WTC11 (cell line): ENCODE data around the gene MBD2. TPM values are rescaled to one million over a fixed set of nuclear protein-coding genes. Genes with fewer than 3 reads are reported as not detected.
"Not testable (repeated sequence)": the region's sequence is repeated elsewhere in the genome, so short reads cannot be mapped to it uniquely, and the experiment has no call there.

ENCODE experiments used
- ATAC-seq: fragments of 200-7000 bp; cut with Tn5 transposase; 2 replicates; pipeline ENCODE4 v1.10.0; 2021; ENCODE audit warnings: mild to moderate bottlenecking, moderate library complexity
- CTCF ChIA-PET: fragments of 300-600 bp; sonication (Branson Sonifier 250); formaldehyde crosslinking; loops from one replicate; lab custom pipeline; 2021; ENCODE audit warnings: antibody characterized with exemption; lab: Charles Lee
- POLR2A ChIA-PET: fragments of 350-600 bp; sonication (Branson Sonifier 250); formaldehyde crosslinking; loops from one replicate; lab custom pipeline; 2021; ENCODE audit warnings: antibody characterized with exemption; lab: Charles Lee
- DNase-seq: peaks from one replicate; pipeline ENCODE4 v3.0.0; 2021; ENCODE audit warnings: low spot score
- H3K27ac Mint-ChIP-seq: 2 replicates; pipeline ENCODE4 v1.8.0; 2021; ENCODE audit warnings: mixed read lengths
- H3K27me3 Mint-ChIP-seq: 2 replicates; pipeline ENCODE4 v1.8.0; 2021; ENCODE audit warnings: low read depth, mild to moderate bottlenecking, moderate library complexity, mixed read lengths
- H3K36me3 Mint-ChIP-seq: 2 replicates; pipeline ENCODE4 v1.8.0; 2021; ENCODE audit warnings: mixed read lengths
- H3K4me1 Mint-ChIP-seq: 2 replicates; pipeline ENCODE4 v1.8.0; 2022; ENCODE audit warnings: mixed read lengths
- H3K4me3 Mint-ChIP-seq: 2 replicates; pipeline ENCODE4 v1.8.0; 2021; ENCODE audit warnings: mild to moderate bottlenecking, moderate library complexity, mixed read lengths
- H3K9me3 Mint-ChIP-seq: 2 replicates; pipeline ENCODE4 v1.8.0; 2021; ENCODE audit warnings: mixed read lengths
- CREB1 ChIP-seq: sonication (generic); formaldehyde crosslinking; IDR thresholded peaks from 2 replicates; pipeline ENCODE4 v1.8.0; 2023; ENCODE audit warnings: mild to moderate bottlenecking, missing genetic modification reagents
- CTCF ChIP-seq: fragments of 200-600 bp; IDR thresholded peaks from 2 replicates; pipeline ENCODE4 v1.8.0; 2022; ENCODE audit warnings: antibody characterized with exemption
- ESRRA ChIP-seq: sonication (generic); formaldehyde crosslinking; IDR thresholded peaks from 2 replicates; pipeline ENCODE4 v1.8.1; 2022; ENCODE audit warnings: mild to moderate bottlenecking, missing genetic modification reagents, borderline replicate concordance
- FOXK1 ChIP-seq: sonication (generic); formaldehyde crosslinking; IDR thresholded peaks from 2 replicates; pipeline ENCODE4 v1.8.0; 2022; ENCODE audit warnings: mild to moderate bottlenecking, moderate library complexity, missing genetic modification reagents
- HMGA2 ChIP-seq: fragments of 250-450 bp; sonication (Bioruptor Pico); IDR thresholded peaks from 2 replicates; pipeline ENCODE4 v1.4.0; 2021; ENCODE audit warnings: mild to moderate bottlenecking, moderate library complexity
- JAZF1 ChIP-seq: fragments of 250-450 bp; sonication (Bioruptor Pico); IDR thresholded peaks from 2 replicates; pipeline ENCODE4 v1.9.0; 2021; ENCODE audit warnings: moderate library complexity, mild to moderate bottlenecking, inconsistent platforms
- RORB ChIP-seq: fragments of 250-450 bp; sonication (Bioruptor Pico); IDR thresholded peaks from 2 replicates; pipeline ENCODE4 v1.9.0; 2021; ENCODE audit warnings: mild to moderate bottlenecking
- SMAD3 ChIP-seq: sonication (generic); formaldehyde crosslinking; IDR thresholded peaks from 2 replicates; pipeline ENCODE4 v1.8.0; 2022; ENCODE audit warnings: missing genetic modification reagents, mild to moderate bottlenecking, borderline replicate concordance
- SMAD4 ChIP-seq: sonication (generic); formaldehyde crosslinking; IDR thresholded peaks from 2 replicates; pipeline ENCODE4 v1.8.0; 2022; ENCODE audit warnings: mild to moderate bottlenecking, missing genetic modification reagents
- SOX15 ChIP-seq: fragments of 250-450 bp; sonication (Bioruptor Pico); IDR thresholded peaks from 2 replicates; pipeline ENCODE4 v1.9.0; 2021; ENCODE audit warnings: mild to moderate bottlenecking
- USF1 ChIP-seq: sonication (generic); formaldehyde crosslinking; IDR thresholded peaks from 2 replicates; pipeline ENCODE4 v1.8.0; 2022; ENCODE audit warnings: mild to moderate bottlenecking, missing genetic modification reagents
- USF2 ChIP-seq: sonication (generic); formaldehyde crosslinking; IDR thresholded peaks from 2 replicates; pipeline ENCODE4 v1.8.1; 2023; ENCODE audit warnings: mild to moderate bottlenecking, missing genetic modification reagents, moderate library complexity
- ZNF532 ChIP-seq: fragments of 250-450 bp; sonication (Bioruptor Pico); IDR thresholded peaks from 2 replicates; pipeline ENCODE4 v1.9.0; 2021; ENCODE audit warnings: mild to moderate bottlenecking, borderline replicate concordance
- total RNA-seq: library from RNA; stranded (reverse); gene quantifications from 3 replicates; pipeline ENCODE4 v1.2.3, GENCODE V29; 2021

Gene MBD2
- total RNA-seq, 1 experiment from 2014 or later: 42.7 TPM

- Mint-ChIP-seq H3K4me3 (no peak overlapping the region), H3K4me1 (peaks cover 45% of the 10 kb centered on the region), H3K9me3 (peaks cover 8% of the 10 kb centered on the region; the same call in 1 of the 2 replicates), H3K27me3 (no peaks in the 10 kb centered on the region), H3K27ac (no peak overlapping the region), H3K36me3 (no peaks in the 10 kb centered on the region)
- no peak for TF ChIP-seq SMAD4 (CRISPR knock-in tag)
- peak; percentile 39; the same call in 1 of the 2 replicates for TF ChIP-seq CTCF
- TF ChIP-seq HMGA2 (CRISPR knock-in tag): no peak
- DNase-seq (peak; percentile 58), ATAC-seq (peak; percentile 88)
- ChIA-PET POLR2A (interaction anchor here (1.0 kb wide), 1 partner anchor 142 kb away, joined by 3 read pairs; the partner anchor contains the start of gene POLI), CTCF (interaction anchor here (0.6 to 1.8 kb wide), 21 partner anchors 8 to 748 kb away, joined by 3 to 19 read pairs (median 3); partner anchors contain the start of gene MBD2)
Measured at GRCh38 chr18:54127759-54128378, 96.6 kb downstream of the MBD2 start.

- Mint-ChIP-seq H3K27me3 (no peaks in the 10 kb centered on the region), H3K4me1 (peaks cover 37% of the 10 kb centered on the region), H3K4me3 (no peak overlapping the region), H3K27ac (no peak overlapping the region), H3K9me3 (no peaks in the 10 kb centered on the region), H3K36me3 (no peaks in the 10 kb centered on the region)
- ATAC-seq (no peak), DNase-seq (no peak)
- CTCF ChIA-PET: no interaction called here
- POLR2A ChIA-PET: no interaction called here
- TF ChIP-seq CREB1 (CRISPR knock-in tag): no peak
- no peak for TF ChIP-seq ESRRA (CRISPR knock-in tag)
- no peak for TF ChIP-seq ZNF532
- TF ChIP-seq SMAD3 (CRISPR knock-in tag): no peak
- TF ChIP-seq, all 79 proteins: peak for 0
Measured at GRCh38 chr18:54125429-54125828, 99.0 kb downstream of the MBD2 start.

- CTCF ChIA-PET, H3K36me3 Mint-ChIP-seq, POLR2A ChIA-PET, H3K27ac Mint-ChIP-seq, H3K27me3 Mint-ChIP-seq, H3K9me3 Mint-ChIP-seq, ATAC-seq, DNase-seq, H3K4me3 Mint-ChIP-seq: not testable (repeated sequence)
- peaks cover 24% of the 10 kb centered on the region for H3K4me1 Mint-ChIP-seq
Measured at GRCh38 chr18:54123720-54124440, 100.6 kb downstream of the MBD2 start.

GRCh38 chr18:54119524-54120019 is 104.9 kb downstream of the MBD2 start:
- H3K36me3 Mint-ChIP-seq: no peaks in the 10 kb centered on the region
- no peaks in the 10 kb centered on the region for H3K27me3 Mint-ChIP-seq
- H3K9me3 Mint-ChIP-seq: no peaks in the 10 kb centered on the region
- peak; percentile 58 for ATAC-seq
- no peak overlapping the region; the same call in 1 of the 2 replicates for H3K27ac Mint-ChIP-seq
- H3K4me3 Mint-ChIP-seq: peak overlapping the region; percentile 54
- CTCF ChIA-PET: interaction anchor here (0.6 to 3.0 kb wide), 22 partner anchors 8 to 664 kb away, joined by 3 to 35 read pairs (median 4); no protein-coding TSS in a partner anchor
- POLR2A ChIA-PET: interaction anchor here (1.0 kb wide), 1 partner anchor 139 kb away, joined by 3 read pairs; no protein-coding TSS in a partner anchor
- no peak for DNase-seq
- H3K4me1 Mint-ChIP-seq: peaks cover 38% of the 10 kb centered on the region
- peak; percentile 80 for TF ChIP-seq USF2 (CRISPR knock-in tag)
- peak; percentile 70 for TF ChIP-seq CTCF
- TF ChIP-seq SOX15: no peak
- no peak for TF ChIP-seq JAZF1 (CRISPR knock-in tag)
- peak; percentile 86 for TF ChIP-seq USF1 (CRISPR knock-in tag)
- no peak for TF ChIP-seq FOXK1 (CRISPR knock-in tag)
- TF ChIP-seq RORB (CRISPR knock-in tag): no peak
